ENCODE data around the gene ARHGEF38. TPM values are rescaled to one million over a fixed set of nuclear protein-coding genes. Genes with fewer than 3 reads are reported as not detected.
A peak's percentile ranks its signal among the peaks of the same experiment; 100 is the strongest.

The ARHGEF38 gene
- total RNA-seq, 1 experiment from 2014 or later: not detected

DNA sequence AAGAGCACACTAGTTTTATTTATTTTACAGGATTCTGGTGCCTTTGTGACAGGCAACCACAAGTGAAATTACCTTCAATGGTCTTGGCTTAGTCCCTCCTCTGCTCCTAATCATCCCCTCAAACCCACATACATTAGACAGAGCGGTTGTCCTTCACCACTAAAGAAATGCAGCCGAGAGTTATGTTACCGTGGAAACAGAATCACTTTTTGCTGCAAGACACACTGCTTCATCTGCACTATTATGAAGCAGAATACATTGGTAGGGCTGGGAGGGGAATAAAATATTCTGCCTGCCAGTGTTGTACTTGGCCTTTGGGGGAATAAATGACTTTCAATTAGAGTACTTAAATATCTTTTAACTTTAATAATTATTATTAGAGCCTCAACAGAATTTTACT, 75.2 kb downstream of the ARHGEF38 start:
- Mint-ChIP-seq H3K9me3 (ENCODE audit: unreplicated experiment) (no peaks in the 10 kb centered on the region), H3K4me1 (ENCODE audit: insufficient read depth, unreplicated experiment) (peaks cover 5% of the 10 kb centered on the region), H3K27me3 (ENCODE audit: insufficient read depth, unreplicated experiment) (no peaks in the 10 kb centered on the region), H3K36me3 (ENCODE audit: insufficient read depth, unreplicated experiment) (no peaks in the 10 kb centered on the region), H3K4me3 (ENCODE audit: unreplicated experiment) (no peak overlapping the region), H3K27ac (ENCODE audit: low read depth, unreplicated experiment) (no peak overlapping the region)
- POLR2A ChIA-PET: interaction anchor here (1.0 kb wide), 1 partner anchor 154 kb away, joined by 3 read pairs; the partner anchor contains the start of gene PPA2
- intact Hi-C loops (cut with micrococcal nuclease): no loop called here
- CTCF ChIA-PET: interaction anchor here (0.7 to 0.9 kb wide), 2 partner anchors 40 to 107 kb away, joined by 3 read pairs; no protein-coding TSS in a partner anchor
- TF ChIP-seq, protein P1, sequence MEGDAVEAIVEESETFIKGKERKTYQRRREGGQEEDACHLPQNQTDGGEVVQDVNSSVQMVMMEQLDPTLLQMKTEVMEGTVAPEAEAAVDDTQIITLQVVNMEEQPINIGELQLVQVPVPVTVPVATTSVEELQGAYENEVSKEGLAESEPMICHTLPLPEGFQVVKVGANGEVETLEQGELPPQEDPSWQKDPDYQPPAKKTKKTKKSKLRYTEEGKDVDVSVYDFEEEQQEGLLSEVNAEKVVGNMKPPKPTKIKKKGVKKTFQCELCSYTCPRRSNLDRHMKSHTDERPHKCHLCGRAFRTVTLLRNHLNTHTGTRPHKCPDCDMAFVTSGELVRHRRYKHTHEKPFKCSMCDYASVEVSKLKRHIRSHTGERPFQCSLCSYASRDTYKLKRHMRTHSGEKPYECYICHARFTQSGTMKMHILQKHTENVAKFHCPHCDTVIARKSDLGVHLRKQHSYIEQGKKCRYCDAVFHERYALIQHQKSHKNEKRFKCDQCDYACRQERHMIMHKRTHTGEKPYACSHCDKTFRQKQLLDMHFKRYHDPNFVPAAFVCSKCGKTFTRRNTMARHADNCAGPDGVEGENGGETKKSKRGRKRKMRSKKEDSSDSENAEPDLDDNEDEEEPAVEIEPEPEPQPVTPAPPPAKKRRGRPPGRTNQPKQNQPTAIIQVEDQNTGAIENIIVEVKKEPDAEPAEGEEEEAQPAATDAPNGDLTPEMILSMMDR (IDR thresholded peaks at IDR 0.05; ENCODE audit: unreplicated experiment): no peak
- DNase-seq (ENCODE audit: unreplicated experiment): no peak
- no TSS peak for BruUV-seq (replicated peaks)

DNA sequence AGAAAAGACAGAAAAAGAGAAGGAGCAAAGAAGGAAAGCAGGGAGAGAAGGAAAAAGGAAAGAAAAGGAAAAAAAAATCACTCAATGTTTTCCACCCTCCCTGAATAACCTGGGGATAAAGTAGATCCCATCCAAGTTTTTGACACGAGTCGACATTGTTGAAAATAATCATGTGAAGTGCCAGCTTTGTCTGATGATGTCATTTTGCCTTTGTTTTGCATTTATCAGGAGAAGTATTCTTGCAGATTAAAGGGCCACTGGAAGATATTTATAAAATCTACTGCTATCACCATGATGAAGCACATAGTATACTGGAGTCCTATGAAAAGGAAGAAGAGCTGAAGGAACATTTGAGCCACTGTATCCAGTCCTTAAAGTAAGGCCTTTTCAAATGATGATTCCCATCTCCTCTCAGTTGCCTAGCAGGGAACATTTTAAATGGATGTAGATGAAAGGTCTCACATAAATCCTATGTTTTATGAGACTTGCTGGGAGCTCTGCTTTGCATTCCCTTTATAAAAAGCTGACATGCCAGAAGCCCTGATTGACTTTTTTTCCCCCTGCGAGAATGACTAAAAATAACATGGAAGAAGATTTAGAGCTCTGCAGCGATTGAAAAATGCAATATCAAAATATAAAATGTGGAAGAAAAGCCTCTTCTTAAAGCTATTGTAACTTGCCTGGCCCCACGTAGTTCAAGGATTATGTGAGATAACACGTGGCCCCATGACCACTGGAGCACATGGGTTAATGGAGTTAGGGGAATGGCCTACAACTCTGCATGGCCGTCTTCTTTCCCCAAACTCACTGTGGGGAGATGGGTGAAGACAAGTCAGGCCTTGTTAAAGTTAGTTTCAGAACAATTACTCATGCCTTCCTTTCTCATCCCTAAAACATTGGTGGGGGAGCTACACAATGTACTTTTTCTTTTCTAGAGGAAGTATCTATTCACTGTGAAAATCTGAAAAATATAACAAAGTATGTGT, 78.5 kb downstream of the ARHGEF38 start:
- Mint-ChIP-seq H3K9me3 (ENCODE audit: unreplicated experiment) (no peaks in the 10 kb centered on the region), H3K4me3 (ENCODE audit: unreplicated experiment) (no peak overlapping the region), H3K27ac (ENCODE audit: low read depth, unreplicated experiment) (no peak overlapping the region), H3K27me3 (ENCODE audit: insufficient read depth, unreplicated experiment) (no peaks in the 10 kb centered on the region), H3K36me3 (ENCODE audit: insufficient read depth, unreplicated experiment) (no peaks in the 10 kb centered on the region), H3K4me1 (ENCODE audit: insufficient read depth, unreplicated experiment) (peaks cover 5% of the 10 kb centered on the region)
- CTCF ChIA-PET: interaction anchor here (0.6 to 4.2 kb wide), 21 partner anchors 7 to 728 kb away, joined by 3 to 56 read pairs (median 5); partner anchors contain the start of gene PPA2
- BruUV-seq (replicated peaks): no TSS peak
- TF ChIP-seq, protein P1 (IDR thresholded peaks at IDR 0.05; ENCODE audit: unreplicated experiment): no peak
- intact Hi-C loops (cut with micrococcal nuclease): no loop called here
- POLR2A ChIA-PET: interaction anchor here (0.6 to 2.0 kb wide), 7 partner anchors 10 to 279 kb away, joined by 3 to 7 read pairs (median 5); partner anchors contain the start of gene PPA2
- DNase-seq (ENCODE audit: unreplicated experiment): peak; percentile 15

DNA sequence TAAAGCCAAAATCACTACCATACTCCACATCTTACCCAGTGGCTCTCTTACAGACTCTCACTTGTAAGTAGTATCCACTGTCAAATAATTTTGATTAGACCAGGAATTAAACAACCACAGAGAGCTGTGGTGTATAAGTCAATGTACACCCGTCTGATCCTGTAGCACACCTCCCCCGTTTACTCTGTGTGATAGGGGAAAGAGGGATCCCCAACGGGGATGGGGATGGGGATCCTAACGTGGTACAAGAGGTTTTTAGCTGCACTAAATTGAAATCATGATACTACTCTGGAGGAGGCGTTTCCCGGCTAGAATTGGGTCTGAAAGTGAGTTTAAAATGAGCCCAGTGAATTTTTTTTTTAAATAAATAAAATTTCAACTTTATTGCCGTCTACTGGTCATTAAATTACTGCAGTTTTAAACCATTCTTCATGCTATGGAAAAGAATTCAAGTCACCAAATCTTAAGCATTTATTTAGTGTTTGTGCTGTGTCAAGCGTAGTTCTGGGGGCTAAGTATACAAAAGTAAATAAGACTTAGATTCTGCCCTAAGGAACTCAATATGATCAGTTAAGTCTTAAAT, 79.5 kb downstream of the ARHGEF38 start:
- peaks cover 5% of the 10 kb centered on the region for H3K4me1 Mint-ChIP-seq (ENCODE audit: insufficient read depth, unreplicated experiment)
- ChIA-PET POLR2A (interaction anchor here (0.6 to 2.0 kb wide), 9 partner anchors 11 to 461 kb away, joined by 3 to 7 read pairs (median 3); partner anchors contain the start of gene PPA2), CTCF (interaction anchor here (0.6 to 4.2 kb wide), 32 partner anchors 8 to 562 kb away, joined by 3 to 56 read pairs (median 4); partner anchors contain the start of genes ARHGEF38, GSTCD, INTS12 and PPA2)
- H3K9me3 Mint-ChIP-seq (ENCODE audit: unreplicated experiment): no peaks in the 10 kb centered on the region
- TF ChIP-seq, protein P1 (IDR thresholded peaks at IDR 0.05; ENCODE audit: unreplicated experiment): peak; percentile 25
- intact Hi-C loops (cut with micrococcal nuclease): loop anchor here (1.0 kb wide), 1 partner anchor 112 kb away; no protein-coding TSS in a partner anchor
- H3K36me3 Mint-ChIP-seq (ENCODE audit: insufficient read depth, unreplicated experiment): no peaks in the 10 kb centered on the region
- no peaks in the 10 kb centered on the region for H3K27me3 Mint-ChIP-seq (ENCODE audit: insufficient read depth, unreplicated experiment)
- no peak overlapping the region for H3K27ac Mint-ChIP-seq (ENCODE audit: low read depth, unreplicated experiment)
- H3K4me3 Mint-ChIP-seq (ENCODE audit: unreplicated experiment): no peak overlapping the region
- BruUV-seq (replicated peaks): no TSS peak
- peak; percentile 26 for DNase-seq (ENCODE audit: unreplicated experiment)

Measured in MCF 10A (cell line).